Measurements from ENCODE around the gene DISC1.

GRCh38 chr1:231919886-231920285, 293.3 kb downstream of the DISC1 start:
- TF ChIP-seq, protein P1, sequence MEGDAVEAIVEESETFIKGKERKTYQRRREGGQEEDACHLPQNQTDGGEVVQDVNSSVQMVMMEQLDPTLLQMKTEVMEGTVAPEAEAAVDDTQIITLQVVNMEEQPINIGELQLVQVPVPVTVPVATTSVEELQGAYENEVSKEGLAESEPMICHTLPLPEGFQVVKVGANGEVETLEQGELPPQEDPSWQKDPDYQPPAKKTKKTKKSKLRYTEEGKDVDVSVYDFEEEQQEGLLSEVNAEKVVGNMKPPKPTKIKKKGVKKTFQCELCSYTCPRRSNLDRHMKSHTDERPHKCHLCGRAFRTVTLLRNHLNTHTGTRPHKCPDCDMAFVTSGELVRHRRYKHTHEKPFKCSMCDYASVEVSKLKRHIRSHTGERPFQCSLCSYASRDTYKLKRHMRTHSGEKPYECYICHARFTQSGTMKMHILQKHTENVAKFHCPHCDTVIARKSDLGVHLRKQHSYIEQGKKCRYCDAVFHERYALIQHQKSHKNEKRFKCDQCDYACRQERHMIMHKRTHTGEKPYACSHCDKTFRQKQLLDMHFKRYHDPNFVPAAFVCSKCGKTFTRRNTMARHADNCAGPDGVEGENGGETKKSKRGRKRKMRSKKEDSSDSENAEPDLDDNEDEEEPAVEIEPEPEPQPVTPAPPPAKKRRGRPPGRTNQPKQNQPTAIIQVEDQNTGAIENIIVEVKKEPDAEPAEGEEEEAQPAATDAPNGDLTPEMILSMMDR (IDR thresholded peaks at IDR 0.05 in 2 of 3, conservative IDR thresholded peaks at IDR 0.05 in 1 of 3; ENCODE audit: borderline replicate concordance in 1 of 3, insufficient read depth in 1 of 3, low read depth in 2 of 3, low read length in 2 of 3): no peak
- TF ChIP-seq EGR1 (IDR thresholded peaks at IDR 0.05; ENCODE audit: low read depth): no peak
- TF ChIP-seq RAD21 (IDR thresholded peaks at IDR 0.05; ENCODE audit: low read depth): no peak
- TF ChIP-seq POLR2A (IDR thresholded peaks at IDR 0.05; ENCODE audit: borderline replicate concordance, extremely low read depth, insufficient read depth, insufficient read length): no peak
- TF ChIP-seq POLR2AphosphoS5 (IDR thresholded peaks at IDR 0.05; ENCODE audit: low read depth, low read length): no peak
- TF ChIP-seq ZNF274 (IDR thresholded peaks at IDR 0.05; ENCODE audit: low read depth, low read length): no peak
